GM13977 (cell line): ENCODE data around the gene ACR.

Experiments used
- DNase-seq: peaks from one replicate; pipeline ENCODE4 v3.0.0; 2012; ENCODE audit warnings: low spot score
- in situ Hi-C: fragments of 300-500 bp; cut with MboI; formaldehyde crosslinking; loops from one replicate; pipeline ENCODE4 v1.12.0; 2022; ENCODE audit warnings: low sequenced_read_pairs, low pct_unique_long_range_greater_than_20kb, mixed read lengths, inconsistent platforms; ENCODE audit not compliant: unreplicated experiment
- TF ChIP-seq, protein P1 (sequence below): IDR thresholded peaks from 2 replicates; pipeline ENCODE4 v1.5.1; 2012; ENCODE audit warnings: mild to moderate bottlenecking, control low read depth; ENCODE audit not compliant: insufficient read depth; ENCODE audit errors: extremely low read depth, missing control alignments

The ACR gene

DNA sequence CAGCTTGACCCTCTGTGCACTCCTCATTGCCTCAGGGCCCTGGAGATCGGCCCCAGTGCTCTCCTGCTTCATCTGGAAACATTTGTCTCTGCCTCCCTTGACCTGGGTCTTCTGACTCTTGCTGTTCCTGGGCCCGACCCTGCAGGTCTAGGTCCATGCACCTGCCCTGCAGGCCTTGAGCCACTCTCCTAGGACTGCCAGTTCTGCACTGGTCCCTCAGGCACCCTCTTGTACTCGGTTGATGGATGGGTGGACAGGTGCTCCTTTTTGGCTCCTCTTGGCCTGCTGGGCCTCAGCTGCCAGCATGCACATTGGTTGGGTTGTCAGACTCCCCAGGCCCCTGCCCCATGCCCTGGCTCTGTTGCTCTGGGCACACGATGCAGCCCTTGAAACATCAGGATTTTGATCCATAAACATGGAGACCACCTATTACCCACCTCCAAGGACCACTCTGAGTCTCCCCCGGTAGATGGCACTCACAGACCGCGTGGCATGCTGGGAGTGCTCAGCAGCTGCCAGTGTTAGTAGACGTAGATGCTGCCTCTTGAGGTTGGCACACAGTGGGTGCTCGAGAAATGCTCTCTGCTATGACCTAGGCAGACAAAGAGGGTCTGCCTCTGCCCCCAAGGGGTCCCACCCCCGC is 20.2 kb upstream of the ACR start:
- in situ Hi-C loops: no loop called here
- TF ChIP-seq, protein P1, sequence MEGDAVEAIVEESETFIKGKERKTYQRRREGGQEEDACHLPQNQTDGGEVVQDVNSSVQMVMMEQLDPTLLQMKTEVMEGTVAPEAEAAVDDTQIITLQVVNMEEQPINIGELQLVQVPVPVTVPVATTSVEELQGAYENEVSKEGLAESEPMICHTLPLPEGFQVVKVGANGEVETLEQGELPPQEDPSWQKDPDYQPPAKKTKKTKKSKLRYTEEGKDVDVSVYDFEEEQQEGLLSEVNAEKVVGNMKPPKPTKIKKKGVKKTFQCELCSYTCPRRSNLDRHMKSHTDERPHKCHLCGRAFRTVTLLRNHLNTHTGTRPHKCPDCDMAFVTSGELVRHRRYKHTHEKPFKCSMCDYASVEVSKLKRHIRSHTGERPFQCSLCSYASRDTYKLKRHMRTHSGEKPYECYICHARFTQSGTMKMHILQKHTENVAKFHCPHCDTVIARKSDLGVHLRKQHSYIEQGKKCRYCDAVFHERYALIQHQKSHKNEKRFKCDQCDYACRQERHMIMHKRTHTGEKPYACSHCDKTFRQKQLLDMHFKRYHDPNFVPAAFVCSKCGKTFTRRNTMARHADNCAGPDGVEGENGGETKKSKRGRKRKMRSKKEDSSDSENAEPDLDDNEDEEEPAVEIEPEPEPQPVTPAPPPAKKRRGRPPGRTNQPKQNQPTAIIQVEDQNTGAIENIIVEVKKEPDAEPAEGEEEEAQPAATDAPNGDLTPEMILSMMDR: peak; percentile 27
- no peak for DNase-seq

DNA sequence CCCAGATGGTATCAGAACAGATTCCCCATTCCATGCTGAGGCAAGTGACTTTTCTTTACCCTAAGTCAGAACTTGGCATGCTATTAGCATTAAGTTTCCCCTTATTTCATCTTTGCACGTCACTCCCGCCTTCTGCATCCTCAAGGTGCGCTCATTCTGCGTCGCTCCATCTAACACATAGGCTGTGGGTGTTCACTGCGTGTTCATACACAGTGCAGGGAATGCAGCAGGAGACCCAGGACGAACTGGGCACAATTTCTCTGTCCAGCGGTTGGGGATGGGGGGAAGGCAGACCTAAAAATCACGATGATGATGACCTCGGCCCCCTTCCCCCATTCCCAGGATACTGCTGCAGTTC is 19.7 kb upstream of the ACR start:
- in situ Hi-C loops: no loop called here
- TF ChIP-seq, protein P1: no peak
- no peak for DNase-seq

DNA sequence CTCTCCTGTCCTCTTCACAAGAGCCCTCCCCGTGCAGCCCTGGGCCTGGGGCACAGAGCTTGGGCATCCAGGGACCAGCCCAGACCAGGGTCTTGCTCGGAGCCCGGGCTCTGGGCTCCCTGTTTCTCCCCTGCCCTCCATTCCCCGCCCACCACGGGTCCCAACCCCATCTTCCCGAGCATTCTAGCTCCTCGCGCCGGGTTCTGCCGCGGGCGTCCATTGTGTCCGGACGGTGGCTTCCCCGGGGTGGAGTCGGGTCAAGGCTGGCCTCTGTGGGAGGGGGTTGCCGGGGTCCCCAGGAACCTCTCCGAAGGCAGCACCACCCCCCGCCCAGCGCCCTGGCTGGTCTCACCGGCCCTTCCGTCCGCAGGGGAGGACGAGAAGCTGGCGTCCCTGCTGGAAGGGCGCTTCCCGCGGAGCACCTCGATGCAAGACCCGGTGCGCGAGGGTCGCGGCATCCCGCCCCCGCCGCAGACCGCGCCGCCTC is 18.1 kb upstream of the ACR start:
- in situ Hi-C loops: no loop called here
- DNase-seq: no peak
- TF ChIP-seq, protein P1: no peak

DNA sequence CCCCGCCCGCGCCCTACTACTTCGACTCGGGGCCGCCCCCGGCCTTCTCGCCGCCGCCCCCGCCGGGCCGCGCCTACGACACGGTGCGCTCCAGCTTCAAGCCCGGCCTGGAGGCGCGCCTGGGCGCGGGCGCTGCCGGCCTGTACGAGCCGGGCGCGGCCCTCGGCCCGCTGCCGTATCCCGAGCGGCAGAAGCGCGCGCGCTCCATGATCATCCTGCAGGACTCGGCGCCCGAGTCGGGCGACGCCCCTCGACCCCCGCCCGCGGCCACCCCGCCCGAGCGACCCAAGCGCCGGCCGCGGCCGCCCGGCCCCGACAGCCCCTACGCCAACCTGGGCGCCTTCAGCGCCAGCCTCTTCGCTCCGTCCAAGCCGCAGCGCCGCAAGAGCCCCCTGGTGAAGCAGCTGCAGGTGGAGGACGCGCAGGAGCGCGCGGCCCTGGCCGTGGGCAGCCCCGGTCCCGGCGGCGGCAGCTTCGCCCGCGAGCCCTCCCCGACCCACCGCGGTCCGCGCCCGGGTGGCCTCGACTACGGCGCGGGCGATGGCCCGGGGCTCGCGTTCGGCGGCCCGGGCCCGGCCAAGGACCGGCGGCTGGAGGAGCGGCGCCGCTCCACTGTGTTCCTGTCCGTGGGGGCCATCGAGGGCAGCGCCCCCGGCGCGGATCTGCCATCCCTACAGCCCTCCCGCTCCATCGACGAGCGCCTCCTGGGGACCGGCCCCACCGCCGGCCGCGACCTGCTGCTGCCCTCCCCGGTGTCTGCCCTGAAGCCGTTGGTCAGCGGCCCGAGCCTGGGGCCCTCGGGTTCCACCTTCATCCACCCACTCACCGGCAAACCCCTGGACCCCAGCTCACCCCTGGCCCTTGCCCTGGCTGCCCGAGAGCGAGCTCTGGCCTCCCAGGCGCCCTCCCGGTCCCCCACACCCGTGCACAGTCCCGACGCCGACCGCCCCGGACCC is 17.4 kb upstream of the ACR start:
- TF ChIP-seq, protein P1: no peak
- in situ Hi-C loops: no loop called here
- DNase-seq: no peak

DNA sequence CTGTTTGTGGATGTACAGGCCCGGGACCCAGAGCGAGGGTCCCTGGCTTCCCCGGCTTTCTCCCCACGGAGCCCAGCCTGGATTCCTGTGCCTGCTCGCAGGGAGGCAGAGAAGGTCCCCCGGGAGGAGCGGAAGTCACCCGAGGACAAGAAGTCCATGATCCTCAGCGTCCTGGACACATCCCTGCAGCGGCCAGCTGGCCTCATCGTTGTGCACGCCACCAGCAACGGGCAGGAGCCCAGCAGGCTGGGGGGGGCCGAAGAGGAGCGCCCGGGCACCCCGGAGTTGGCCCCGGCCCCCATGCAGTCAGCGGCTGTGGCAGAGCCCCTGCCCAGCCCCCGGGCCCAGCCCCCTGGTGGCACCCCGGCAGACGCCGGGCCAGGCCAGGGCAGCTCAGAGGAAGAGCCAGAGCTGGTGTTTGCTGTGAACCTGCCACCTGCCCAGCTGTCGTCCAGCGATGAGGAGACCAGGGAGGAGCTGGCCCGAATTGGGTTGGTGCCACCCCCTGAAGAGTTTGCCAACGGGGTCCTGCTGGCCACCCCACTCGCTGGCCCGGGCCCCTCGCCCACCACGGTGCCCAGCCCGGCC is 16.7 kb upstream of the ACR start:
- no peak for DNase-seq
- TF ChIP-seq, protein P1: no peak
- in situ Hi-C loops: no loop called here

DNA sequence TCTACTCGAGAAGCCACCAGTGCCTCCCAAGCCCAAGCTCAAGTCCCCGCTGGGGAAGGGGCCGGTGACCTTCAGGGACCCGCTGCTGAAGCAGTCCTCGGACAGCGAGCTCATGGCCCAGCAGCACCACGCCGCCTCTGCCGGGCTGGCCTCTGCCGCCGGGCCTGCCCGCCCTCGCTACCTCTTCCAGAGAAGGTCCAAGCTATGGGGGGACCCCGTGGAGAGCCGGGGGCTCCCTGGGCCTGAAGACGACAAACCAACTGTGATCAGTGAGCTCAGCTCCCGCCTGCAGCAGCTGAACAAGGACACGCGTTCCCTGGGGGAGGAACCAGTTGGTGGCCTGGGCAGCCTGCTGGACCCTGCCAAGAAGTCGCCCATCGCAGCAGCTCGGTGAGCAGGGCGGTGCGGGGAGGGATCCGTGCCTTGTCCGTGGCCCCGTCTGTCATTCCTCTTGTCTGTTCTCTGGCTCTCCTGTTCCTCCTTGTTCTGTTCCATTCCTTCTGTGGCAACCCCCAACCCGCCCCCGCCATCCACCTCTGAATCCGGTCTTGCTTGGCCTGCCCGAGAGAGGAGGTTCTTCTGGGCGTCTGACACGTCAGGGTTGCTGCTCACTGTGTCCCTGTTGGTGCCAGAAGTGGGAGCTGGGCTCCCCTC is 15.8 kb upstream of the ACR start:
- TF ChIP-seq, protein P1: no peak
- DNase-seq: no peak
- in situ Hi-C loops: no loop called here
